Esophagus muscularis mucosa (tissue), 4 donors: ENCODE data around the gene CBLN4.

ENCODE experiments used
- CTCF ChIP-seq, 3 experiments: fragments of 200-600 bp in 2 of 3; fragments of 450-650 bp in 1 of 3; sonication (generic) in 2 of 3; IDR thresholded peaks; one replicate each; pipeline ENCODE4 v1.5.1; 2017 to 2019; ENCODE audit warnings: antibody characterized with exemption in 3 of 3, mild to moderate bottlenecking in 2 of 3, moderate library complexity in 1 of 3
- EP300 ChIP-seq: sonication (generic); formaldehyde crosslinking; IDR thresholded peaks from one replicate; pipeline ENCODE4 v1.6.1; 2017; ENCODE audit warnings: antibody characterized with exemption
- POLR2A ChIP-seq: fragments of 450-650 bp; IDR thresholded peaks from one replicate; pipeline ENCODE4 v1.6.1; 2017; ENCODE audit warnings: antibody characterized with exemption, moderate library complexity, mild to moderate bottlenecking, low read depth
- POLR2AphosphoS5 ChIP-seq, 2 donors: sonication (generic); formaldehyde crosslinking; IDR thresholded peaks; one replicate each; pipeline ENCODE4 v1.6.1; 2017; ENCODE audit warnings: antibody characterized with exemption in 2 of 2

GRCh38 chr20:56014151-56014550 is 8.8 kb upstream of the CBLN4 start:
- no peak for TF ChIP-seq CTCF (IDR thresholded peaks at IDR 0.05)
- TF ChIP-seq POLR2A, result no peak
- TF ChIP-seq EP300, result no peak
- no peak for TF ChIP-seq POLR2AphosphoS5 (IDR thresholded peaks at IDR 0.05)
